ENCODE data around the gene PKIB.

The PKIB gene

DNA sequence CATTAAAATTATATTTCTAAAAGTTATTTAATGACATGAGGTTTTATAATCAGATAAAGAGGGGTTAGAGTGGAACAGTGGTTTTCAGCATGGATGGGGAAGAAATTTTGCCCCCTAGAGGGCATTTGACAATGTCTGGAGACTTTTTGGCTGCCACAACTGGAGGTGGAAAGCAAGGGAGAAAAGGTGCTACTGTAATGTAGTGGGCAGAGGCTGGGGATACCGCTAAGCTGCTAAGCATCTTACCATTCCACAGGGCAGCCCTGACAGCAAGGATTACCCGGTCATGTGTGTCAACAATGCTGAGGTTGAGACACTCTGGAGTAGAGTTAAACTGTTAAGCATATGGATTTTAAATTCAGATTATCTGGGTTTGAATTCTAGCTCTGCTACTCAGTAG, 116.4 kb downstream of the PKIB start:
- H3K9ac ChIP-seq (ENCODE audit: low read depth, low read length) = no peak overlapping the region
- H3K27me3 ChIP-seq (ENCODE audit: insufficient read depth, low read length) = no peaks in the 10 kb centered on the region
- no peaks in the 10 kb centered on the region for H3K9me3 ChIP-seq (ENCODE audit: insufficient read depth, low read depth, low read length)
- WGBS = 39% methylated on average over 2 of the region's 2 CpGs
- H3K4me3 ChIP-seq (ENCODE audit: low read length) = no peak overlapping the region
- H3K4me1 ChIP-seq (ENCODE audit: insufficient read depth, low read length) = peaks cover 8% of the 10 kb centered on the region
- no peak overlapping the region for H3K27ac ChIP-seq (ENCODE audit: low read depth, low read length)
- H3K36me3 ChIP-seq (ENCODE audit: insufficient read depth, low read length) = no peaks in the 10 kb centered on the region

DNA sequence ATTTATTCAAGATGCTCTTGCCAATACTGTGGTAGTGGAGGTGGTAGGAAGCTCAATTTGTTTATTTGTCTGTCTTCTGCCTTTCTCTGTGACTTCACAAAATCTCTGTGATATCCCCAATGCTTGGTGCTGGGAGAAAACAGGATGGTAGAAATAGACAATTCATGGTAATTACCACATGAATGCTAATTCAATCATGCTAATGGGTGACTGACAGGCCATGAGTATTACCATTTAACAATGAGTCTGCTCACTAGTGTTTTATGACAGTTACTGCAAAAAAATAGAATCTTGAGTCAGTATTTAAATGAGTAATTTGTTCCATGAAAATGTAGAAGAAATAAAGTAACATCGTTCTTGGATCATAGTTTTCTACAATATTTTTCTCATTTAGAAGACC, 117.0 kb downstream of the PKIB start:
- Histone ChIP-seq H3K4me1 (ENCODE audit: insufficient read depth, low read length) (peaks cover 8% of the 10 kb centered on the region), H3K4me3 (ENCODE audit: low read length) (no peak overlapping the region), H3K27me3 (ENCODE audit: insufficient read depth, low read length) (no peaks in the 10 kb centered on the region), H3K27ac (ENCODE audit: low read depth, low read length) (no peak overlapping the region), H3K9ac (ENCODE audit: low read depth, low read length) (no peak overlapping the region), H3K36me3 (ENCODE audit: insufficient read depth, low read length) (no peaks in the 10 kb centered on the region), H3K9me3 (ENCODE audit: insufficient read depth, low read depth, low read length) (no peaks in the 10 kb centered on the region)
- no CpG with 5 or more reads among the region's 1 CpG for WGBS

DNA sequence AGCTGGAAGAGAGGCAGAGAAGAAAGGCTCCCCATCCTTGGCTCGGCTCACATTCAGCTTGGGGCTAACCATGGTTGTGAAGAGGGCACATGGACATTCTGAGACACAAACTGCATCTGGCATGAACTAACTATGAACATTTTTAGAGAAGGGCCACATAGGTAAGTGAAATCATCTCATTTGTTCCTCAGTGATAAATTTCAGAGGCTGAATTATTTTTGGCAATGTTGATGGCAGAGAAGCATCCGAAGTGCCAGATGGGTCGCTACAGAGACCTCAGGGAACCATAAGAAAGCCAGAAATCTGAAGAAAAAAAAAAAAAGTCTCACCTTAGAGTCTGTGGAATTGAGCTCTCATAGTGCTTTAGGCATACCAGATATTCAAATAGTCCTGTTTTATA, 120.1 kb downstream of the PKIB start:
- 88% methylated on average over 3 of the region's 3 CpGs for WGBS
- no peaks in the 10 kb centered on the region for H3K27me3 ChIP-seq (ENCODE audit: insufficient read depth, low read length)
- H3K4me3 ChIP-seq (ENCODE audit: low read length) = no peak overlapping the region
- no peaks in the 10 kb centered on the region for H3K36me3 ChIP-seq (ENCODE audit: insufficient read depth, low read length)
- H3K27ac ChIP-seq (ENCODE audit: low read depth, low read length) = no peak overlapping the region
- H3K9me3 ChIP-seq (ENCODE audit: insufficient read depth, low read depth, low read length) = no peaks in the 10 kb centered on the region
- no peak overlapping the region for H3K9ac ChIP-seq (ENCODE audit: low read depth, low read length)
- peaks cover 23% of the 10 kb centered on the region for H3K4me1 ChIP-seq (ENCODE audit: insufficient read depth, low read length)

DNA sequence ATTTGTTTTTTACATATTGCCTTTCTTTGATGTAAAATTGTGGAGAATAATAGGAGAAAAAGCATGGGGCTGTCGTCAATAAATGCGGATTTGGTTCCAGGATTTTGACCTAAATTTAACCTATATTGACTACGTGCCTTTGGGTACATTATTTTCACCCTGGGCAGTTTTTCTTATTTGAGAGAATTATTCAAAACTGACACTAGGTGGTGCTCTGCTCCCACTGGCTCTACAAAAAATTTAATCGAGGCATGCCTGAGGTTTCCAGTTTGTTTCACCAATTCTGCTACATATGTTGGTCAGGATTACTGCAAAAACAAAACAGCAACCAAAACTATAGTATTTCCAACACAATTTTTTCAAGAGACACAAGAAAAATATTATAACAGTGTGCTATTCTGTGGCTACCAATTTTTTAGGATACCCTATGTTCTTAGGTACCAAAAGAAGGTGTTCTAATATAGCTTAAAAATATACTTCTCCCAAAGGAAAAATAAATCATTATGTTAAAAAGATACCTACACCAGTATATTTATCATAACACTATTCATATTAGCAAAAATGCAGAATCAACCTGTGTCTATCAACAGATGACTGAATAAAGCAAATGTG, 120.7 kb downstream of the PKIB start:
- H3K9ac ChIP-seq (ENCODE audit: low read depth, low read length) = no peak overlapping the region
- no peaks in the 10 kb centered on the region for H3K9me3 ChIP-seq (ENCODE audit: insufficient read depth, low read depth, low read length)
- H3K27me3 ChIP-seq (ENCODE audit: insufficient read depth, low read length) = no peaks in the 10 kb centered on the region
- no peak overlapping the region for H3K27ac ChIP-seq (ENCODE audit: low read depth, low read length)
- no peak overlapping the region for H3K4me3 ChIP-seq (ENCODE audit: low read length)
- WGBS = 17% methylated on average over 4 of the region's 4 CpGs
- H3K36me3 ChIP-seq (ENCODE audit: insufficient read depth, low read length) = no peaks in the 10 kb centered on the region
- peaks cover 28% of the 10 kb centered on the region for H3K4me1 ChIP-seq (ENCODE audit: insufficient read depth, low read length)

DNA sequence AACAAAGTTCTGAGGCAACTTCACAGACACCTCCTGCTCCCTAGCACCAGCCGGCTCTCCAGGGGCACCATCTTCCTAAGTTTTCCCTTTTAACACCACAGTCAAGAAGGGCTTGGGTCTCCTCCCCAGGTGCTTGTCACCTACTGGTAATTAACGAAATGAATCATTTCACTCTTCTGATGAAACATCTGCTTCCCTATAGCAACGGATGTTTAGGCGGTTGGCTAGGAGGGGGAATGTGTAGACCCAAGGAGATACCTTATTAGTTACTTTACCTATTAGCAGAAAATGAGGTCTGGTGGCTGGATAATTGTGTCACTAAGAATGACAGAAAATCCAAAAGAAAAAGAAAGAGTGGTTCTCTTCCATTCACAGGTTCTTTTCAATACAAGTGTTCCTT, 123.1 kb downstream of the PKIB start:
- Histone ChIP-seq H3K4me1 (ENCODE audit: insufficient read depth, low read length) (peaks cover 26% of the 10 kb centered on the region), H3K27me3 (ENCODE audit: insufficient read depth, low read length) (no peaks in the 10 kb centered on the region), H3K9me3 (ENCODE audit: insufficient read depth, low read depth, low read length) (no peaks in the 10 kb centered on the region), H3K9ac (ENCODE audit: low read depth, low read length) (no peak overlapping the region), H3K27ac (ENCODE audit: low read depth, low read length) (no peak overlapping the region), H3K36me3 (ENCODE audit: insufficient read depth, low read length) (no peaks in the 10 kb centered on the region), H3K4me3 (ENCODE audit: low read length) (no peak overlapping the region)
- WGBS = 81% methylated on average over 2 of the region's 4 CpGs

DNA sequence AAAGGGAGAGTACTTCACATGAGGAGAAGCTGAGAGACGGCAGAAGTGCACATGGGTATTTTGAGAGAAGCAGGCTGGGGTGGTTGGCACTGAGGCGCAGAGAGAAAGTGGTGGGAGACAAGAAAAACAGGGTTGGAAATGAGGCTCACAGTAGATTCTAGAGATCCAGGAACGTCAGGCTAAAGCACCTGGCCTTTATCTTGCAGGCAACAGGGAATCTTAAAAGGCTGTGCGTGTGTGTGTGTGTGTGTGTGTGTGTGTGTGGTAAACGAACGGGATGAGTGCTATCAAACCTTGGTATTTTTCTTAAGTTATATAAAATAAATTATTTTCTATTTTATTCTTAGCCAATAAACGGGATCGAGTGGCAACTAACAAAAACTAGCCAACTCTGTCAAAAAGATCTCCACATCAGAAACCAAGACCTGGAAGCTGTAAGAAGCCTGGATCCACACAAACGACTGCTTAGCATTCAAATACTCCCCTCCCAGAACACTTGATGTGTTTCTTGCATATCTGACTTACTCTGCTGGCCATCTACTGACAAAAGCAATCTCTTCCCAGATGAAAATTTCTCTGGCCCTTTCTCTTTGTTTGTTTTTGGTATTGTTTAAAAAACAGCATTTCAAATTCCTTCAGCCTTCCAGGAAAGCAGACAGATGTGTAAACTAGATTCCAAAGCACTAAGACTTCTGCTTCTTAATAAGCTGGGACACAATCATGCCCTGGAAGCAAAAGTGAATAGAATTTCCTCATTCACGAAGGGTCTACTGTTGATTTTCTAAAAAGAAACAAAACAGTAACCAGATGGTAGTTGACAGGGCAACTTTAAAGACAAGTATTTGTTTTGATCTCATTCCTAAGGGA, 124.6 kb downstream of the PKIB start:
- peaks cover 26% of the 10 kb centered on the region for H3K4me1 ChIP-seq (ENCODE audit: insufficient read depth, low read length)
- 57% methylated on average over 8 of the region's 10 CpGs for WGBS
- H3K9me3 ChIP-seq (ENCODE audit: insufficient read depth, low read depth, low read length) = no peaks in the 10 kb centered on the region
- no peak overlapping the region for H3K4me3 ChIP-seq (ENCODE audit: low read length)
- H3K36me3 ChIP-seq (ENCODE audit: insufficient read depth, low read length) = no peaks in the 10 kb centered on the region
- H3K27me3 ChIP-seq (ENCODE audit: insufficient read depth, low read length) = no peaks in the 10 kb centered on the region
- H3K27ac ChIP-seq (ENCODE audit: low read depth, low read length) = no peak overlapping the region
- no peak overlapping the region for H3K9ac ChIP-seq (ENCODE audit: low read depth, low read length)

DNA sequence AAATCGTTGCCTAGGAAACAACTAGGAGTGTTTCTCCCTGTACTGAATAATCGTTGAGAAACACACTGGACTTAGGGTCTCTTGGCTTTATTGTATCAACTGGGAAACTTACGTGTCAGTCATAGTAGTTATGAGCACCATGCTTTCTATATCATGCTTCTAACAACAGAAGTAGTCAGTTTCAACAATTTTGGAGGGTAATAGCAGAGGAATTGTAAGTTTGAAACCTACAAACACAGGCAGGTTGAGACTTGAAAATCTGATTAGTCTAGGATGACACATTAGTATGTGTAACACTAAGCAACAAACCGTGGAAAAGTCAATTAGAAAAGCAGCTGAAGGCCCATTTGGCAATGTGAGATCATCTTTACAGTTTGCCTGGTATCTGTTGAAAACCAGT, 125.4 kb downstream of the PKIB start:
- no peaks in the 10 kb centered on the region for H3K36me3 ChIP-seq (ENCODE audit: insufficient read depth, low read length)
- H3K27ac ChIP-seq (ENCODE audit: low read depth, low read length) = no peak overlapping the region
- whole genome bisulfite sequencing = 93% methylated on average over 4 of the region's 4 CpGs
- peaks cover 26% of the 10 kb centered on the region for H3K4me1 ChIP-seq (ENCODE audit: insufficient read depth, low read length)
- H3K27me3 ChIP-seq (ENCODE audit: insufficient read depth, low read length) = no peaks in the 10 kb centered on the region
- H3K9me3 ChIP-seq (ENCODE audit: insufficient read depth, low read depth, low read length) = no peaks in the 10 kb centered on the region
- no peak overlapping the region for H3K9ac ChIP-seq (ENCODE audit: low read depth, low read length)
- H3K4me3 ChIP-seq (ENCODE audit: low read length) = no peak overlapping the region

DNA sequence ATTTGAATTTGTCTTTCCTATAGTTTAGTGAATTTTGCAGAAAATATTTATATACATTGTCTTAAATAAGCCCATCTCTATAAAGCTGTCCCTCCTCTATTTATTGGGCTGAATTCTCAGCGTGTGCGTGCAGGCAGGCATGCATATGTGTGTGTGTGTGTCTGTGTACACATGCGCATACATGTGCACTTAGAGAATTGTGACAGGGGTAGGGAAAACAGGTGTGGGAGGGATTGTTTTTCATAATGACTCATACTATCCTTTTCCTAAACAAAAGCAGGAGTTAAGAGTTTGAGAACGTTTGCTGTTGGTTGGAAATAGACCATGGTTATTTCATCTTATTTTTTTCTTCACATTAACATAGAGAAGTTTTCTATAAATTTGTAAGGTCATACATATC, 126.0 kb downstream of the PKIB start:
- no peak overlapping the region for H3K9ac ChIP-seq (ENCODE audit: low read depth, low read length)
- 94% methylated on average over 2 of the region's 4 CpGs for WGBS
- no peak overlapping the region for H3K4me3 ChIP-seq (ENCODE audit: low read length)
- no peaks in the 10 kb centered on the region for H3K36me3 ChIP-seq (ENCODE audit: insufficient read depth, low read length)
- no peaks in the 10 kb centered on the region for H3K9me3 ChIP-seq (ENCODE audit: insufficient read depth, low read depth, low read length)
- no peaks in the 10 kb centered on the region for H3K27me3 ChIP-seq (ENCODE audit: insufficient read depth, low read length)
- no peak overlapping the region for H3K27ac ChIP-seq (ENCODE audit: low read depth, low read length)
- H3K4me1 ChIP-seq (ENCODE audit: insufficient read depth, low read length) = peaks cover 26% of the 10 kb centered on the region

DNA sequence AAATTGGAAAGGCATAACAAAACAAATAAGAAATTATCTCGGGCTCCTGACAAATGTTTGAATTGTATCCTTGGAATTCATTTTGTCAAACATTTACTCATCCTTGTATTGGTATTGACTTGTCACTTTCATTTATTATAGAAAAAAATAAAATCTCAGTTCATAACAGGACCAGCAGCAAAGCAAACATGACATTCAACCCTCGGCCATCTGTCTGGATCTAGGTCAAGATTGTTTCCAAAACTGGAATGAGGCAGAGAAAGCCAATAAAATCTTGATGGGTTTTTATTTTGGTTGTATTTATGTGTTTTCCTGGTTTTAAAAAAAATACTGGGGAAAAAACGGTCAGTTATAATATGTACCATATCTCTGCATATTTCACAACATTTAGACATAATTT, 126.4 kb downstream of the PKIB start:
- peaks cover 26% of the 10 kb centered on the region for H3K4me1 ChIP-seq (ENCODE audit: insufficient read depth, low read length)
- H3K27ac ChIP-seq (ENCODE audit: low read depth, low read length) = no peak overlapping the region
- WGBS = 91% methylated on average over 1 of the region's 3 CpGs
- H3K4me3 ChIP-seq (ENCODE audit: low read length) = no peak overlapping the region
- H3K36me3 ChIP-seq (ENCODE audit: insufficient read depth, low read length) = no peaks in the 10 kb centered on the region
- no peaks in the 10 kb centered on the region for H3K27me3 ChIP-seq (ENCODE audit: insufficient read depth, low read length)
- H3K9me3 ChIP-seq (ENCODE audit: insufficient read depth, low read depth, low read length) = peaks cover 4% of the 10 kb centered on the region; the same call in 1 of the 2 replicates
- no peak overlapping the region for H3K9ac ChIP-seq (ENCODE audit: low read depth, low read length)

DNA sequence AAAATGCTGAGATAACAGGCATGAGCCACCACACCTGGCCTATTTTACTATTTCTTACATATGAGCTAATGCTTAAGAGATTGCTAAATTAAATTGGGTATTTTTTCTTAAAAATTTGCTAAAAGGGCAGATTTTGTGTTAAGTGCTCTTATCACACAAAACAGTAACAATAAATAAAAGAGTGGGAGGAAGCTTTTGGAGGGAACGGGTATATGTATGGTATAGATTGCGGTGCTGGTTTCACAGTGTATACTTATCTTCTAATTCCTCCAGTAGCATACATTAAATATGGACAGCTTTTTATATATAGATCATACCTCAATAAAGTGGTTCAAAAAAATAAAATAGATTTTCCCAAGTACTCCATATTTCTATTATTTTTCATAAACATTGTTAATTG, 129.9 kb downstream of the PKIB start:
- no peaks in the 10 kb centered on the region for H3K36me3 ChIP-seq (ENCODE audit: insufficient read depth, low read length)
- peaks cover 4% of the 10 kb centered on the region; the same call in 1 of the 2 replicates for H3K9me3 ChIP-seq (ENCODE audit: insufficient read depth, low read depth, low read length)
- no peaks in the 10 kb centered on the region; the same call in 1 of the 2 replicates for H3K27me3 ChIP-seq (ENCODE audit: insufficient read depth, low read length)
- H3K9ac ChIP-seq (ENCODE audit: low read depth, low read length) = no peak overlapping the region
- no peak overlapping the region for H3K4me3 ChIP-seq (ENCODE audit: low read length)
- no CpG with 5 or more reads among the region's 2 CpGs for WGBS
- H3K4me1 ChIP-seq (ENCODE audit: insufficient read depth, low read length) = peaks cover 13% of the 10 kb centered on the region
- H3K27ac ChIP-seq (ENCODE audit: low read depth, low read length) = no peak overlapping the region

DNA sequence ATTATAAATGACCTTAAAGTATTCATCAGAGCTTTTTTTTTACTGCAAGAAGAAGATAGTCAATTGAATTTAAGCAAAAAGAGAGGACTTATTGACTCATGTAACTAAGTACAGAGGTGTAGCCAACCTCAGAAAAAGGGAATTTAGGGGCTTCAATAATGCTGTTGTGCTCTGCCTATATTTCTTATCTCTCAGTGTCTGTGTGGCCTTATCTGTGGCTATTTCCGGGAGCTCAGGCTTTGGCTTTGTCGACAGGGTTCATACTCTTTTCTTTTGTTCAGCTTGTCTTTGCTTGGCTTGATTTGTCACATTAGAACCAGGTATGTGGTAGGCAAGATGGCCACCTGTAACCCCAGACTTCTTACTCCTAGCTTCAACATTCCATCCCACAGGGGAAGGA, 130.7 kb downstream of the PKIB start:
- Histone ChIP-seq H3K27ac (ENCODE audit: low read depth, low read length) (no peak overlapping the region), H3K9me3 (ENCODE audit: insufficient read depth, low read depth, low read length) (peaks cover 4% of the 10 kb centered on the region; the same call in 1 of the 2 replicates), H3K36me3 (ENCODE audit: insufficient read depth, low read length) (no peaks in the 10 kb centered on the region), H3K9ac (ENCODE audit: low read depth, low read length) (no peak overlapping the region), H3K4me1 (ENCODE audit: insufficient read depth, low read length) (peaks cover 5% of the 10 kb centered on the region; the same call in 1 of the 2 replicates), H3K27me3 (ENCODE audit: insufficient read depth, low read length) (no peaks in the 10 kb centered on the region; the same call in 1 of the 2 replicates), H3K4me3 (ENCODE audit: low read length) (no peak overlapping the region)
- WGBS = 93% methylated on average over 2 of the region's 2 CpGs

Measured in HUES64 (cell line).